Measurements from ENCODE around the gene SMPD1. TPM values are rescaled to one million over a fixed set of nuclear protein-coding genes. Genes with fewer than 3 reads are reported as not detected.

The SMPD1 gene
- total RNA-seq, 1 donor from 2014 or later = 25.2 TPM

DNA sequence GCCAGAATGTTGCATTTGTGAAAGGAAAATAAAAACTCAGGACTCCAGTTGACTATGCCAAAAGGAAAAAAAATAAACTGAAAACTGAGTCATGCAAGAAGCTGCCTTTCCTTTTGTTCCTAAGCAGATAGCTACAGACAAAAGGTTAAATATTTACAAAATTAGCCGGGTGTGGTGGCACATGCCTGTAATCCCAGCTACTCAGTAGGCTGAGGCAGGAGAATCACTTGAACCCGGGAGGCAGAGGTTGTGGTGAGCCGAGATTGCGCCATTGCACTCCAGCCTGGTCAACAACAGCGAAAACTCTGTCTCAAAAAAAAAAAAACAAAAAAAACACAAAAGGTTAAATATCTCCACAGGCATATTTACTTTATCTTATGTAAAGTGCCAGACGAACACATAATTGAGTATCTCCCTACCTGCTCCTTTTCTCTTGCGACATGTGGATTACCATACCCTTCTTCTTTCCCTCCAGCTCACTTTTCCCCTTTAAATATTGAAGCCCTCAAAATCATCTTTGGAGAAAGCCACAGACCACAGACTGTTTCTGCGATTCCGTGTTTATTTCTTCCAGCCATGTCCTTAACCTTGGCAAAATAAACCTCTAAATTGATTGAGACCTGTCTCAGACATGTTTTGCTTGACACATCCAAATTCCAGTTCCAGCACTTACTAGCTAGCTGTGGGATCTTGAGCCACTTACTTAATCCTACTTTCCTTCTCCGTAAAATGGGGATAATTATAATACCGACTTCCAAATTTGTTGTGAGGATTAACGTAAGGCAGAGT is 2.3 kb upstream of the SMPD1 start:
- Mint-ChIP-seq H3K4me3 (ENCODE audit: unreplicated experiment) (no peak overlapping the region), H3K27ac (ENCODE audit: unreplicated experiment) (peak overlapping the region; percentile 15), H3K27me3 (ENCODE audit: low read depth, unreplicated experiment) (peaks cover 9% of the 10 kb centered on the region), H3K4me1 (ENCODE audit: low read depth, unreplicated experiment) (peaks cover 12% of the 10 kb centered on the region), H3K36me3 (ENCODE audit: low read depth, unreplicated experiment) (peaks cover 5% of the 10 kb centered on the region), H3K9me3 (ENCODE audit: unreplicated experiment) (no peaks in the 10 kb centered on the region)
- peaks cover 7% of the 10 kb centered on the region for H4K20me1 ChIP-seq (ENCODE audit: insufficient read depth, low read length)
- FAIRE-seq = no peak
- H2AFZ ChIP-seq (ENCODE audit: low read depth, low read length) = no peak overlapping the region
- H3K4me1 ChIP-seq (ENCODE audit: insufficient read depth, low read length) = peaks cover 18% of the 10 kb centered on the region
- H3K9ac ChIP-seq (ENCODE audit: low read length) = no peak overlapping the region
- no peak overlapping the region for H3K27ac ChIP-seq (ENCODE audit: low read depth, low read length)
- H3K4me2 ChIP-seq (ENCODE audit: low read length) = peak overlapping the region; percentile 55
- no peaks in the 10 kb centered on the region for H3K9me3 ChIP-seq (ENCODE audit: insufficient read depth, low read depth, low read length)
- peaks cover 13% of the 10 kb centered on the region for H3K79me2 ChIP-seq (ENCODE audit: insufficient read depth, low read length)
- H3K4me3 ChIP-seq (ENCODE audit: insufficient read depth, low read depth, low read length) = no peak overlapping the region
- peak; percentile 36 for DNase-seq (ENCODE audit: low read depth)
- no peaks in the 10 kb centered on the region for H3K36me3 ChIP-seq (ENCODE audit: insufficient read depth, low read length)
- H3K27me3 ChIP-seq (ENCODE audit: insufficient read depth, low read length) = peaks cover 4% of the 10 kb centered on the region
- TF ChIP-seq, protein P1, sequence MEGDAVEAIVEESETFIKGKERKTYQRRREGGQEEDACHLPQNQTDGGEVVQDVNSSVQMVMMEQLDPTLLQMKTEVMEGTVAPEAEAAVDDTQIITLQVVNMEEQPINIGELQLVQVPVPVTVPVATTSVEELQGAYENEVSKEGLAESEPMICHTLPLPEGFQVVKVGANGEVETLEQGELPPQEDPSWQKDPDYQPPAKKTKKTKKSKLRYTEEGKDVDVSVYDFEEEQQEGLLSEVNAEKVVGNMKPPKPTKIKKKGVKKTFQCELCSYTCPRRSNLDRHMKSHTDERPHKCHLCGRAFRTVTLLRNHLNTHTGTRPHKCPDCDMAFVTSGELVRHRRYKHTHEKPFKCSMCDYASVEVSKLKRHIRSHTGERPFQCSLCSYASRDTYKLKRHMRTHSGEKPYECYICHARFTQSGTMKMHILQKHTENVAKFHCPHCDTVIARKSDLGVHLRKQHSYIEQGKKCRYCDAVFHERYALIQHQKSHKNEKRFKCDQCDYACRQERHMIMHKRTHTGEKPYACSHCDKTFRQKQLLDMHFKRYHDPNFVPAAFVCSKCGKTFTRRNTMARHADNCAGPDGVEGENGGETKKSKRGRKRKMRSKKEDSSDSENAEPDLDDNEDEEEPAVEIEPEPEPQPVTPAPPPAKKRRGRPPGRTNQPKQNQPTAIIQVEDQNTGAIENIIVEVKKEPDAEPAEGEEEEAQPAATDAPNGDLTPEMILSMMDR (IDR thresholded peaks at IDR 0.05; ENCODE audit: insufficient read depth, low read depth, low read length) = no peak
- no peak for TF ChIP-seq EZH2 (IDR thresholded peaks at IDR 0.05; ENCODE audit: insufficient read depth, low read length)

DNA sequence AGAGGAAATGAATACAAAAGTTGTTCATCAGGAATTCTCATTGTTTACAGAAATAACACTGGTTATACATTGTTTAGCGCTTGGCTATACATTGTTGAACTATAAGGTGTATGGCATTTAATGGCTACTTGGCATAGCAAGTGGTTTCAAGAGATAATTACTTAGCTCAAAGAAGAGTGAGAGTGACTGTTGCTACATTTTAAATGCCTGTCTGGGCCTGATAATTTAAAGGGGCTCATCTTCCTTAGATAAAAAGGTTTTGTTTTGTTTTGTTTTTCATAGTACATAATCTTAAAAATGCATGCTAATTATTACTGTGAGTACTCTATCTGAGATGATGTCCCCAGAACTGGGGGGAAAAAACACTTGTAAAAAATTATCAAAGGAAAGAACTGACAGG is 1.5 kb upstream of the SMPD1 start:
- TF ChIP-seq EZH2 (IDR thresholded peaks at IDR 0.05; ENCODE audit: insufficient read depth, low read length) = no peak
- TF ChIP-seq, protein P1 (IDR thresholded peaks at IDR 0.05; ENCODE audit: insufficient read depth, low read depth, low read length) = no peak
- no peak overlapping the region for H3K27ac ChIP-seq (ENCODE audit: low read depth, low read length)
- H3K27me3 Mint-ChIP-seq (ENCODE audit: low read depth, unreplicated experiment) = peaks cover 5% of the 10 kb centered on the region
- no peak overlapping the region for H3K4me3 ChIP-seq (ENCODE audit: insufficient read depth, low read depth, low read length)
- H3K9ac ChIP-seq (ENCODE audit: low read length) = no peak overlapping the region
- peak overlapping the region; percentile 70 for H3K4me3 Mint-ChIP-seq (ENCODE audit: unreplicated experiment)
- peaks cover 18% of the 10 kb centered on the region for H3K4me1 ChIP-seq (ENCODE audit: insufficient read depth, low read length)
- DNase-seq (ENCODE audit: low read depth) (no peak), FAIRE-seq (no peak)
- peaks cover 13% of the 10 kb centered on the region for H3K79me2 ChIP-seq (ENCODE audit: insufficient read depth, low read length)
- H3K27ac Mint-ChIP-seq (ENCODE audit: unreplicated experiment) = no peak overlapping the region
- H3K27me3 ChIP-seq (ENCODE audit: insufficient read depth, low read length) = peaks cover 4% of the 10 kb centered on the region
- H3K9me3 ChIP-seq (ENCODE audit: insufficient read depth, low read depth, low read length) = no peaks in the 10 kb centered on the region
- H2AFZ ChIP-seq (ENCODE audit: low read depth, low read length) = no peak overlapping the region
- H3K36me3 ChIP-seq (ENCODE audit: insufficient read depth, low read length) = no peaks in the 10 kb centered on the region
- peaks cover 12% of the 10 kb centered on the region for H3K4me1 Mint-ChIP-seq (ENCODE audit: low read depth, unreplicated experiment)
- peaks cover 7% of the 10 kb centered on the region for H3K36me3 Mint-ChIP-seq (ENCODE audit: low read depth, unreplicated experiment)
- no peaks in the 10 kb centered on the region for H3K9me3 Mint-ChIP-seq (ENCODE audit: unreplicated experiment)
- H4K20me1 ChIP-seq (ENCODE audit: insufficient read depth, low read length) = peaks cover 13% of the 10 kb centered on the region
- H3K4me2 ChIP-seq (ENCODE audit: low read length) = no peak overlapping the region
